Astrocyte of the spinal cord (primary cell): Measurements from ENCODE around the gene TOLLIP.

Experiments
- DNase-seq: peaks from one replicate; pipeline ENCODE4 v3.0.0; 2011; ENCODE audit warnings: low read depth, low spot score
- H3K4me3 ChIP-seq: 2 replicates; pipeline ENCODE4 v1.5.1; 2011; ENCODE audit warnings: low read depth, mild to moderate bottlenecking, low read length, moderate library complexity
- in situ Hi-C: cut with HindIII; loops from 2 replicates; pipeline ENCODE4 v1.10.0; 2017; ENCODE audit warnings: low sequenced_read_pairs
- TF ChIP-seq, protein P1 (sequence below): IDR thresholded peaks from 2 replicates; pipeline ENCODE4 v1.5.1; 2012; ENCODE audit warnings: low read depth, mild to moderate bottlenecking, low read length, inconsistent platforms

The TOLLIP gene

DNA sequence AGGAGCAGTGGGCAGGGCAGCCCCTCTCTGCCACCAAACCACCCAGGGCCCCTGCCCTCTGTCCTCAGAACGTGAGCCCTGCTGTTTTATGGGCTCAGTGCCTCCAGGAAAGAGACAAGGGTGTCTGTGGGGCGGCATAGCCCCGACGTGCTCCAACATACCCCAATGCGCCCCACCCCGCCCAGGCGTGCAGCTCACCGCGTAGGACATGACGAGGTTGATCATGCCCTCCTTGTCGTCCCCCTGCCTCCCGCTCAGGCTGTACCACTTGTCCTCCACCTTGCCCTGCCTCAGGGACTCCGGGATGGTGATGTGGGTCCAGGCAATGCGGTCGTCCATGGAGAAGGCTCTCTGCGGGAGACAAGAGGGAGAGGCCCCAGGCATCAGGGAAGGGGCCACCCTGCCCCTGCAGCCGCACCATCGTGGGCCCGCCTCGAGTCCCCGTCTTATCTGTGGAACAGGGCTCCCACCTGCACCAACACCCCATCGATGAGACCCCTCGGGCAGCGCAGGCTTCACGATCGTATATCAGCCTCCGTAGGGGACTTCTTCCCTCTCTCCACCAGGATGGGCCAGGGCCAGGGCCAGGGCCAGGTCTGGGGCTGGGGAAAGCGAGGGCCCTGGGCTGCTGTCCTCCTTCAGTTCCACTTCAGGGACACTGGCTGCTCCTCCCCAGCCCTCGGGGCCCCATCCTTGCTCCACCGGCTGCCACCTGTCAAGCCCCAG lies 20.8 kb downstream of the TOLLIP start:
- TF ChIP-seq, protein P1, sequence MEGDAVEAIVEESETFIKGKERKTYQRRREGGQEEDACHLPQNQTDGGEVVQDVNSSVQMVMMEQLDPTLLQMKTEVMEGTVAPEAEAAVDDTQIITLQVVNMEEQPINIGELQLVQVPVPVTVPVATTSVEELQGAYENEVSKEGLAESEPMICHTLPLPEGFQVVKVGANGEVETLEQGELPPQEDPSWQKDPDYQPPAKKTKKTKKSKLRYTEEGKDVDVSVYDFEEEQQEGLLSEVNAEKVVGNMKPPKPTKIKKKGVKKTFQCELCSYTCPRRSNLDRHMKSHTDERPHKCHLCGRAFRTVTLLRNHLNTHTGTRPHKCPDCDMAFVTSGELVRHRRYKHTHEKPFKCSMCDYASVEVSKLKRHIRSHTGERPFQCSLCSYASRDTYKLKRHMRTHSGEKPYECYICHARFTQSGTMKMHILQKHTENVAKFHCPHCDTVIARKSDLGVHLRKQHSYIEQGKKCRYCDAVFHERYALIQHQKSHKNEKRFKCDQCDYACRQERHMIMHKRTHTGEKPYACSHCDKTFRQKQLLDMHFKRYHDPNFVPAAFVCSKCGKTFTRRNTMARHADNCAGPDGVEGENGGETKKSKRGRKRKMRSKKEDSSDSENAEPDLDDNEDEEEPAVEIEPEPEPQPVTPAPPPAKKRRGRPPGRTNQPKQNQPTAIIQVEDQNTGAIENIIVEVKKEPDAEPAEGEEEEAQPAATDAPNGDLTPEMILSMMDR: no peak
- H3K4me3 ChIP-seq: no peak overlapping the region
- DNase-seq: no peak
- in situ Hi-C loops: no loop called here

GRCh38 chr11:1287928-1288327 lies 21.5 kb downstream of the TOLLIP start:
- H3K4me3 ChIP-seq: no peak overlapping the region
- no peak for DNase-seq
- in situ Hi-C loops: no loop called here
- TF ChIP-seq, protein P1: no peak

- TF ChIP-seq, protein P1: no peak
- no peak for DNase-seq
- no peak overlapping the region for H3K4me3 ChIP-seq
- in situ Hi-C loops: no loop called here
These were observed 23.6 kb downstream of the TOLLIP start for GRCh38 chr11:1285876-1286275.

GRCh38 chr11:1285316-1285744 lies 24.1 kb downstream of the TOLLIP start:
- in situ Hi-C loops: no loop called here
- no peak overlapping the region for H3K4me3 ChIP-seq

DNA sequence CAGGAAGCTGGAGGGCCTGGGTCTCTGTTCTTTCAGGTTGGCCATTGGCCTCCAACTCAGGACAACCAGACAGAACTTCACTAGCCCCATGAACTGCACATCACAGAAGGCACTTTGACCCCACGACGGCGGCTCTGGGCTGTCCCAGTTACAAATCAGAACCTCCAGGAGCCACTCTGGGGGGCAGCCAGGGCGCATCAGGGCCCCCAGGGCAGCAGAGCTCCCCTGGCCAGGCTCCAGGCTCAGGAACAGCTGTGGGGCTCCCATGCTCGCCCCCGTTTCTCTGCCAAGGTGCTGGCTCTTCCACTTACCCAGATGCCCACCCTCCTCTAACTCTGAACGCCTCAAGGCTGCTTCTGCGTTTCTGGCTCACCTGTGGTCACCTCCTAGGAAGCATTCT lies 25.5 kb downstream of the TOLLIP start:
- in situ Hi-C loops: no loop called here
- TF ChIP-seq, protein P1: no peak
- H3K4me3 ChIP-seq: no peak overlapping the region
- DNase-seq: no peak

More at GRCh38 chr11:1285316-1285744, 24.1 kb downstream of the TOLLIP start:
- TF ChIP-seq, protein P1: no peak
- no peak for DNase-seq

GRCh38 chr11:1283091-1283511 lies 26.3 kb downstream of the TOLLIP start:
- TF ChIP-seq, protein P1: no peak
- DNase-seq: no peak
- in situ Hi-C loops: no loop called here
- H3K4me3 ChIP-seq: no peak overlapping the region

DNA sequence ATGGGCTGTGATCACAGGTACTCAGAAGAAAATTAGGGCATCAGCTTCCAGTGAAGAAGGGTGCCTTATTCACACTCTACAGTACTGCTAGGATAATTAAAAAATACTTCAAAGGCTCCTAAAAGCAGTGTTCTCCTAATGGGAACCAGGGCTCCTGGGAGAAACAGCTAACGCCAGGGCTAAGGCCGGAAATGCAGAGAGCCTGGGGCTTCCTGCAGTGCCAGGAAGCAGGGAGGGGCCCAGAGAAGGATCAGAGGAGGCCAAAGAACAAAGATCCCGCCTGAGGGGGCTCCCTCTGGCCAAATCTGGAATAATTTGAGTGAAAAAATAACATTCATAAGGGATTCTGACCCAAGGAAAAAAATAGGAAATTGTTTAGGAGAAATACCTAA lies 27.5 kb downstream of the TOLLIP start:
- DNase-seq: no peak
- TF ChIP-seq, protein P1: no peak
- no peak overlapping the region for H3K4me3 ChIP-seq
- in situ Hi-C loops: no loop called here
